HG03159 (cell line): Measurements from ENCODE around the gene GLT8D2.
A peak's percentile ranks its signal among the peaks of the same experiment; 100 is the strongest.

ENCODE experiments used
- ATAC-seq: cut with Tn5 transposase; IDR thresholded peaks from one replicate; pipeline ENCODE4 v1.9.1; 2021; ENCODE audit warnings: mild to moderate bottlenecking, moderate library complexity; ENCODE audit not compliant: unreplicated experiment

The GLT8D2 gene

GRCh38 chr12:104049903-104050356, at the start of gene GLT8D2:
TSS of gene GLT8D2 (minus strand) at chr12:104050187. CDS start at chr12:104019648, 30,539 bp downstream.
- ATAC-seq, result no peak

DNA sequence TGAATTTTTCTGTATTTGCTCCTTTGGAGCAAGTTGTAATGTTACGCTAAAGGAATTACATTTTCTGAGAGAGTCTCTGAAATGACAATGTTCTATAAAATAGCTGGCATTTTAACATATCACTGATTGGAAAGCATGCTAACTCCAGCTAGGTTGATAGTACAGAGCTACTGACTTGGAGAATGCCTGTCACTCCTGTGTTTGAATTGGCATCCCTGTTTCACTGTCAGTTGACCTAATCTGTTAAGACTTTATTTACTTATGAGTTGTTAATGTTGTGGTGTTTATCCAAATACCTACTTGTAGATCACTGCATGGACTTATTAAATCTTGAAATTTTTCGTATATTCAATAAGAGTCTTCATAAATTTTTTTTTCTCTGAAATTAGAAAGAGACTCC, 48.0 kb upstream of the GLT8D2 start:
- no peak for ATAC-seq

DNA sequence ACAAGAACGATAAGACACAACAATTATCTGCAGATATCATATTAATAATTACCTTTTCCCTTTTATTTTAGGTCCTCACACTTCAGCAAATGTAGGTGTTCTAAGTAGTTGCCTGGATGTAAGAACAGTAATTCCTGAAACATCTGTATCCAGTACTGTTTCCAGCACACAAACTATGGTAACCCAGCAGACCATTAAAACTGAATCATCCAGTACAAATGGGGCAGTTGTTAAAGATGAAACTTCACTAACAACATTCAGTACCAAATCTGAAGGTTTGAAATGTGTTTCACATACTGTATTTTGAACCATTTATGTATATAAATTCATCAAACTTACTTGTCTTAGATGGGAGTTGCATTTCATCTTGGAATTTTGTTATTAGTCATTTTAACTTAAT, 45.3 kb upstream of the GLT8D2 start:
- ATAC-seq, result no peak

- ATAC-seq, result no peak
Observed at GRCh38 chr12:104094284-104094683, 44.3 kb upstream of the GLT8D2 start.

DNA sequence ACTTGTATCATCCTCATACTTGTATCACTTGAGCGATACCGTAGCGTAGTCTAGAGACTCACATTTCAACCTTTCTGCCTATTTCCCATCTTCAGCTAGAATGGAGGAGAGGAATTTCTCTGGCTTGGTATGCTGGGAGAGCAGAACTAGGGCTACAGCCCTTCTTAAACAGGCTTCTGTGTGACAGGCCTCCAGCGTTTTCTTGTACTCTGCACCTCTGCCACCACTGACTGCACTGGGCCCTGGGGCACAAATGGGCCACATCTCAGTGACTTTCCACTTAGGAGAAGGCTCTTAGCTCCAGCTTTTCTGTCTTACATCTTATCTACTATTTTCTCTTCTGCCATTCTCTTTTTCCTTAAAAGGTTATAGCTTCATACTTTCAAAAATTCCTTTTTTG, 41.1 kb upstream of the GLT8D2 start:
- ATAC-seq, result no peak

- ATAC-seq, result no peak
Observed at GRCh38 chr12:104090685-104091084, 40.7 kb upstream of the GLT8D2 start.

GRCh38 chr12:104083769-104084475, 33.9 kb upstream of the GLT8D2 start:
- peak; percentile 75 for ATAC-seq

GRCh38 chr12:104080764-104081163, 30.8 kb upstream of the GLT8D2 start:
- no peak for ATAC-seq

- ATAC-seq, result no peak
Observed at GRCh38 chr12:104079024-104079423, 29.0 kb upstream of the GLT8D2 start.

DNA sequence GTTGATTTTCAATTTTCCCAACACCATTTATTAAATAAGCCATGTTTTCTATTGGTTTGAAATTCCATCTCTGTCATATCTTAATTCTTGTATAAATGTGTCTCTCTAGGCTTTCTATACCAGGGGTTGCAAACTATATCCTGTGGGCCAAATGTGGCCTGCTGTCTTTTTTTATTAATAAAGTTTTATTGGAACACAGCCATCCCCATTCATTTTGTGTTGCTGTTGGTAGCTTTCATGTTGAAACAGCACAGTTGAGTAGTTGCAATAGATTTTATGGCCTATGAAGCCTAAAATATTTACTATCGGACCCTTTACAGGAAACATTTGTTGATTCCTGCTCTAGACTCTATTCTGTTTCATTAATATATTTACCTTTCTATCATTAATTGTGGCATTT, 23.7 kb upstream of the GLT8D2 start:
- no peak for ATAC-seq

DNA sequence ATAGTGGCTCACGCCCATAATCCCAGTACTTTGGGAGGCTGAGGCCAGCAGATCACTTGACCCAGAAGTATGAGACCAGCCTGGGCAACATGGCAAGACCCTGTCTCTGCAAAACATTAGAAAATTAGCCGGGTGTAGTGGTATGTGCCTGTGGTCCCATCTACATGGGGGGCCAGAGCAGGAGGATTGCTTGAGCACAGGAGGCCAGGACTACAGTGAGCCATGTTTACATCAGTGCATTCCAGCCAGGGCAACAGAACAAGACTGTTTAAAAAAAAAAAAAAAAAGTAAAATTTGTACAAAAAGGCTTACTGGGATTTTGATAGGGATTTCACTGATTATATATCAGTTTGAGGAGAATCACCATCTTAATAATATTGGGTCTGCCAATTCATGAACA, 22.1 kb upstream of the GLT8D2 start:
- no peak for ATAC-seq

DNA sequence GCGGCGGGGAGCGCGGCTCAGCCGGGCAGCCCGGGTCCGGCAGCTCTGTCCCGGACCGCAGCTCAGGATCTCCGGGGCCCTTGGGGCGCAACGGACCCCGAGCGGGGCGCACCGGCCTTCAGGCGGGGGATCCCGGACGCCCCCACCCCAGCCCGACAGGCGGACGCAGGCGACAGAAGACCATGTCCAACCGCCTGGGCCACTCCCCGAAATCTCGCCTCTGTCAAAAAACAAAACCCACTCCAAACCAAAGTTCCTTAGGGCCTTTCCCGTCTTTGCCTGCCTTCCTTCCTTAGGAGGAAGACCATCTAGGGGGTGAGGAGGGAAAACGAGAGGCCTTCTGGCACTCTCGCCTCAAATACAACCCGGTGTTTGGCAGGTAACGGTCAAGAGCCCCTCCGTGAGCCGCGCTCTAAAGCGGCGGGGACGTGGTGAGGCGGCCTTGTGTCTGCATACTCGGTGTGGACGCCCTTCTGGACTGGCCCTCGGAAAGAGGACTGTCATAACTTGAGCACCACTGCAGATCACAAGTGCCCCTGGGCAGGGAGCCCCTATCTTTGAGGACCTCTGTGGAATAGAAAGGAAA, 14.9 kb upstream of the GLT8D2 start:
- ATAC-seq, result no peak

DNA sequence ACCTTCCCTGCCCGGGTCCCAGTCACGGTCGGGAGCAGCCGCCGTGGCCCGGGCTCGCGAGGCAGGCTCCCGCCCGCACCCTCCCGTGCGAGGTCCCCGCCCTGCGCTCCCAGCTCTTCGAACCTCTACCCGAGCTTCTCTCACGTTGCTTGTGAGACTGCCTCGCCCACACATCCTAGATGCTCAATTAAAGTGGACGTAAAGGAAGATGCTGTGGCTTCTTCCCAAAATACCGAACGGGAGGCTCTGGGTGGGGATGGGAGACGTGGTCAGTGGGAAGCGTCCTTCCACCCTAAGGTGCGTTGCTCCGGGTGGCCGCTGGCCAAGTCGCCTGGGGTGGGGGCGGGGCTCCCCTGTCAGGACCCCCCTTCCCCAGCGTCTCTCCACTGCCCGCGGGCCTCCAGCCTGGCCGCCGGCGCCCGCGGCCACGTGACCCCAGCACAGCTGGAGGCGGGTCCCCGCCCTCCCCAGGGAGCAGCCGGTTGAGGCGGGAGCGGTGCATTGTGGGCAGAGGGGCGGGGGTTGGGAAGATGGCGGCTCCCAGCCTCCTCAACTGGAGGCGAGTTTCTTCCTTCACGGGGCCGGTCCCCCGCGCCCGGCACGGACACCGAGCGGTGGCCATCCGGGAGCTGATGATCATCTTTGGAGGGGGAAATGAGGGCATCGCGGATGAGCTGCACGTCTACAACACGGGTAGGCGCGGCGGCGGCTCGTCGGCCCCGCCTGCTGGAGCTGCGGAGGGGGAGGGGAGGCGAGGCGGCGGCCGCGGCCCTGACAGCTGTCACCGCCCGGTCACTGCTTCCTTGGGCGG, 14.2 kb upstream of the GLT8D2 start, which contains the start of gene HCFC2:
HCFC2 (plus strand) TSS at position 501 of the 811 bp plus-strand sequence; CDS start at position 531, 30 bp downstream.
- ATAC-seq, result peak; percentile 89

DNA sequence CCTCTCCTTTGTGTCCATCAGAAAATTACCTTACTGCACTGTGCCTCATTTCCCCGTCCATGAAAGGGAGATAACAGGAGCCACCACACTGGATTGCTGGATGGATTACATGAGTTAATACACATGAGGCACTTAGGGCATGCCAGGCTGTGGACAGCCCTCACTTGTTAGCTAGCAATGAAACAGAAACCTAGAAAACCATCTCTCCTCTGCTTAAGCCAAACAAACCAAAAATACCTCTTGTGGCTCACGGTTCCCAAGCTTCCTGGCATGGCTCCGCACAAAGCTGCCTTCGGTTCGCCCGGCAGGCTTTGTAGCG, 13.7 kb upstream of the GLT8D2 start:
- ATAC-seq, result peak; percentile 35

- ATAC-seq, result no peak
Observed at GRCh38 chr12:104060791-104061190, 10.8 kb upstream of the GLT8D2 start.

GRCh38 chr12:104059963-104060362, 10.0 kb upstream of the GLT8D2 start:
- ATAC-seq, result no peak

DNA sequence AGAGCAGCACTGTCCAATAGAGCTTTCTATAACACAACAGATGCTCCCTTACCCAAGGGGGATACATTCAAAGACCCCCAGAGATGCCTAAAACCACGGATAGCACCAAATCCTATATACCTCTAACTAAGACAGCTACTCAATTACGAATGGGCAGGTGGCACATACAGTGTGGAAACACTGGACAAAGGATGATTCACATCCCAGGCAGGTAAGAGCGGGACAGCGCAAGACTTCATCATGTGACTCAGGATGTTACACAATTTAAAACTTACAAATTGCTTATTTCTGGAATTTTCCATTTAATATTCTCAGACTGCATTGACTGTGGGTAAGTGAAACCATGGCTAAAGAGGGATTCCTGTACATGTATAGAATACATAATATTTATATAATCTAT, 8.8 kb upstream of the GLT8D2 start:
- ATAC-seq, result no peak

- no peak for ATAC-seq
Observed at GRCh38 chr12:104057771-104058197, 7.8 kb upstream of the GLT8D2 start.

DNA sequence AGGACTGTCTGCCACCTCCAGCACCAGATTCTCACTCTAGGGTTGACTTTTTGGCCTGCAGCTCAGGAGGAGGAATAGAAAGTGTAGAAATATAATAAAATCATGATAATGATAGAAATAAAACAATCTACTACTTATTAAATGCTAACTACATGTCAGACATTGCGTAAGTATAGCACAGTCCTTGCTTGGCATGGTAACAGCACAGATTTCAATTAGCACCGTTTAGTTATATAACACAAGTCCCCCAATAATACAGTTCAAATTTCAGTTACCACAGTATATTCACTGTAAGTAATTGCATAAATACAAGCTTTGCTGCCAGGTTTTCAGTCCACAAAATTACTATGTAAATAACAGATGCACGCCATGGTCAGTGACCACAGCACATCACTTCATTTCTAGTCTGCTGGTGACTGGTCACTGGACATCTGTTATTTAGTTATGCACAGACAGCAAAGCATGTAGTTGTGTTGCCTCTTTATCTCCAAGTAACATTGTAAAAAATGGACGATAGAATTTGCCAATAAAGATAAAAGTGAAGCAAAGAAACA, 6.5 kb upstream of the GLT8D2 start:
- no peak for ATAC-seq

- no peak for ATAC-seq
Observed at GRCh38 chr12:104055686-104056388, 5.8 kb upstream of the GLT8D2 start.
